SU-DHL-6 (cell line): ENCODE measurements around the gene ENOX1.

Experiments used
- H2AFZ ChIP-seq: fragments of 200-600 bp; sonication (generic); 2 replicates; pipeline ENCODE4 v1.6.1; 2014; ENCODE audit warnings: low read depth, mild to moderate bottlenecking, moderate library complexity, mixed read lengths, antibody characterized with exemption, low read length; ENCODE audit not compliant: severe bottlenecking
- H3F3A ChIP-seq: fragments of 200-600 bp; shearing (Covaris generic); 2 replicates; pipeline ENCODE4 v1.6.0; 2016; ENCODE audit warnings: antibody characterized with exemption, mild to moderate bottlenecking; ENCODE audit not compliant: insufficient read depth
- H3K27ac ChIP-seq: fragments of 200-600 bp; sonication (generic); 2 replicates; pipeline ENCODE4 v1.5.1; 2016; ENCODE audit warnings: low read depth, mild to moderate bottlenecking, low read length, moderate library complexity, mixed read lengths
- H3K27me3 ChIP-seq: fragments of 200-600 bp; sonication (generic), shearing (Covaris generic); 2 replicates; pipeline ENCODE4 v1.6.0; 2014; ENCODE audit warnings: mild to moderate bottlenecking, low read length
- H3K36me3 ChIP-seq: fragments of 200-600 bp; sonication (generic); 2 replicates; pipeline ENCODE4 v1.6.1; 2014; ENCODE audit warnings: mild to moderate bottlenecking, low read length, mixed read lengths
- H3K4me2 ChIP-seq: fragments of 300-600, 200-600 bp; shearing (Covaris generic), sonication (generic); 2 replicates; pipeline ENCODE4 v1.6.0; 2014; ENCODE audit warnings: low read length, low read depth, mild to moderate bottlenecking; ENCODE audit not compliant: poor library complexity, severe bottlenecking
- H3K4me3 ChIP-seq: fragments of 200-600 bp; sonication (generic); 2 replicates; pipeline ENCODE4 v1.5.1; 2014; ENCODE audit warnings: antibody characterized with exemption, low read length, mild to moderate bottlenecking, mixed read lengths; ENCODE audit not compliant: insufficient read depth, poor library complexity, severe bottlenecking
- H3K79me2 ChIP-seq: fragments of 200-600 bp; sonication (generic); 2 replicates; pipeline ENCODE4 v1.6.1; 2014; ENCODE audit warnings: mild to moderate bottlenecking, low read length, moderate library complexity; ENCODE audit not compliant: insufficient read depth
- H3K9ac ChIP-seq: fragments of 200-600 bp; sonication (generic); 2 replicates; pipeline ENCODE4 v1.7.0; 2014; ENCODE audit warnings: mild to moderate bottlenecking, low read length
- H3K9me2 ChIP-seq: fragments of 200-600 bp; sonication (generic); replicated peaks from 2 replicates; pipeline ENCODE4 v1.6.1; 2014; ENCODE audit warnings: low read length; ENCODE audit not compliant: insufficient read depth
- H3K9me3 ChIP-seq: fragments of 200-600 bp; sonication (generic); 2 replicates; pipeline ENCODE4 v1.6.1; 2014; ENCODE audit warnings: low read length, mixed read lengths; ENCODE audit not compliant: insufficient read depth
- H4K20me1 ChIP-seq: fragments of 200-600 bp; sonication (generic); 2 replicates; pipeline ENCODE4 v1.6.1; 2014; ENCODE audit warnings: low read depth, mild to moderate bottlenecking, antibody characterized with exemption, low read length, moderate library complexity, mixed read lengths
- EZH2phosphoT487 ChIP-seq: fragments of 200-600 bp; sonication (generic), shearing (Covaris generic); conservative IDR thresholded peaks from 2 replicates; pipeline ENCODE4 v1.6.1; 2018; ENCODE audit warnings: mild to moderate bottlenecking, antibody characterized with exemption, low read length, moderate library complexity, mixed read lengths
- TF ChIP-seq, protein P1 (sequence below): fragments of 200-600 bp; sonication (generic); IDR thresholded peaks from one replicate; pipeline ENCODE4 v1.5.1; 2017; ENCODE audit warnings: antibody characterized with exemption, mild to moderate bottlenecking, low read length, moderate library complexity; ENCODE audit not compliant: insufficient read depth, poor library complexity, severe bottlenecking

Gene ENOX1

DNA sequence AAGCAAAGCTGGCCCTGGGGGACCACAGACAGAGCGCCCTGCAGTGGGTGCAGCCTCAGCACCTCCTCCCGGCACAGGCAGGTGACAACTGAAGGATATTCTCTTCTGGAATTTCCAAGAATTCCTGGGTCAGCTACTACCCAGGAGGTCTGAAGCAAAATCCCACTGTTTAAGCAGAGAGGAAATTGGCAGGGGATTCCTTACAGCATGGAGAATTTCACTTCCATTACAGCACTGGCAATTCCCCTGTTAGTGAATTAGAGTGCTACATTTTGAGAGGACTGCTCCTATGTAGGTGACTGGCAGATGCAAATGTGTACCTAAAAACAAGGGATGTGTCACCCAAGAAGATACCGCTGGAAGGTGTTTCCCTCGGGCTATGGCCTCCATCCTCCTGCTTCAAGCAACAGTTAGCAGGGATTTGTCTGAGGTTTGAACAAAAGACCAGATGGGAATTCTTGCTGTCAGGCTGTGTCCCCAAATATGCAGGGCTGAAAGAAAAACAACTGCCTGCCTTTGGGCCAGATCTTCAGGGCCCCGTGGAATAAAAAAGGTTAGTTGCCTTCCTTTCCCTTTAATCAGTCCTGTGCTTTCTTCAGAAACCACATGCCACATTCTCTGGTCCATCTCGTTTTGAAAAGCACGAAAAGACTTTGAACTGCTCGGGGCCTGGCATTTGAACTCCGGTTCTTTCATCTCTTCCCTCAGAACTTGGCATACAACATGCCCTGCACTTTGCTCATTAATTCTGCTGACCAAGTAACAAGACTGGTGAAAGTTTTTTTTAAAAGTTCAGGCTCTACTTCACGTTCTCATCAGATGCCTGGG lies 466.9 kb downstream of the ENOX1 start:
- Histone ChIP-seq H3K36me3 (no peaks in the 10 kb centered on the region), H3K27ac (no peak overlapping the region), H3F3A (no peaks in the 10 kb centered on the region), H3K4me3 (no peak overlapping the region), H3K9me2 (no peaks in the 10 kb centered on the region), H3K27me3 (no peaks in the 10 kb centered on the region), H3K9me3 (no peaks in the 10 kb centered on the region), H3K9ac (no peak overlapping the region), H2AFZ (no peak overlapping the region), H3K79me2 (no peaks in the 10 kb centered on the region), H3K4me2 (no peak overlapping the region), H4K20me1 (no peaks in the 10 kb centered on the region)
- TF ChIP-seq EZH2phosphoT487: no peak
- TF ChIP-seq, protein P1, sequence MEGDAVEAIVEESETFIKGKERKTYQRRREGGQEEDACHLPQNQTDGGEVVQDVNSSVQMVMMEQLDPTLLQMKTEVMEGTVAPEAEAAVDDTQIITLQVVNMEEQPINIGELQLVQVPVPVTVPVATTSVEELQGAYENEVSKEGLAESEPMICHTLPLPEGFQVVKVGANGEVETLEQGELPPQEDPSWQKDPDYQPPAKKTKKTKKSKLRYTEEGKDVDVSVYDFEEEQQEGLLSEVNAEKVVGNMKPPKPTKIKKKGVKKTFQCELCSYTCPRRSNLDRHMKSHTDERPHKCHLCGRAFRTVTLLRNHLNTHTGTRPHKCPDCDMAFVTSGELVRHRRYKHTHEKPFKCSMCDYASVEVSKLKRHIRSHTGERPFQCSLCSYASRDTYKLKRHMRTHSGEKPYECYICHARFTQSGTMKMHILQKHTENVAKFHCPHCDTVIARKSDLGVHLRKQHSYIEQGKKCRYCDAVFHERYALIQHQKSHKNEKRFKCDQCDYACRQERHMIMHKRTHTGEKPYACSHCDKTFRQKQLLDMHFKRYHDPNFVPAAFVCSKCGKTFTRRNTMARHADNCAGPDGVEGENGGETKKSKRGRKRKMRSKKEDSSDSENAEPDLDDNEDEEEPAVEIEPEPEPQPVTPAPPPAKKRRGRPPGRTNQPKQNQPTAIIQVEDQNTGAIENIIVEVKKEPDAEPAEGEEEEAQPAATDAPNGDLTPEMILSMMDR: no peak

DNA sequence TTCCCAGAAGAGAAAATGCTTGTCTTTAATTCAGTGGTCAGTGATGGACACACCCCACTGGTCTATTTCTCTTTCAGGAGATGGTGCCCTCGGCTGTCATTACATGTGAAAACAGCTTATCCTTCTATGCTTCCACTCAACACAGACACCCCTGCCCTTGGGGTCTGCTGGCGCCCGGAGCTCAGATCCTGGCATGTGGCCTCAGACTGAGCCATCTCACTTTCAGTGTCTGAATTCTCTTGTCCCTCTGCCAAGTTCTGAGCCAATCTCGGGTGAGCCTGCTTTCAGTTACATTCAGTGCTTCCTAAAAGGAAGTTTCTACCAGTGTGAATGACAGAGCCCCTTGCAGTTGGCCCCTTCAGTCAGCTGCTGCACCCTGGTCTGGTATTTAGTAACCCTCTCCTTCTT lies 469.8 kb downstream of the ENOX1 start:
- no peak overlapping the region for H3K4me2 ChIP-seq
- no peak overlapping the region for H3K4me3 ChIP-seq
- no peaks in the 10 kb centered on the region for H3K27me3 ChIP-seq
- H3K9me2 ChIP-seq: no peaks in the 10 kb centered on the region
- no peaks in the 10 kb centered on the region for H4K20me1 ChIP-seq
- no peaks in the 10 kb centered on the region for H3K9me3 ChIP-seq
- no peak overlapping the region for H2AFZ ChIP-seq
- no peak overlapping the region for H3K9ac ChIP-seq
- H3K27ac ChIP-seq: no peak overlapping the region
- TF ChIP-seq, protein P1: no peak
- TF ChIP-seq EZH2phosphoT487: no peak
- H3K36me3 ChIP-seq: no peaks in the 10 kb centered on the region
- H3F3A ChIP-seq: no peaks in the 10 kb centered on the region
- no peaks in the 10 kb centered on the region for H3K79me2 ChIP-seq

- no peak for TF ChIP-seq EZH2phosphoT487
- TF ChIP-seq, protein P1: no peak
- no peak overlapping the region for H3K4me2 ChIP-seq
- no peaks in the 10 kb centered on the region for H3K9me3 ChIP-seq
- H3K27me3 ChIP-seq: no peaks in the 10 kb centered on the region
- H3F3A ChIP-seq: no peaks in the 10 kb centered on the region
- H3K27ac ChIP-seq: no peak overlapping the region
- H3K36me3 ChIP-seq: no peaks in the 10 kb centered on the region
- H3K79me2 ChIP-seq: no peaks in the 10 kb centered on the region
- H3K4me3 ChIP-seq: no peak overlapping the region
- no peak overlapping the region for H2AFZ ChIP-seq
- no peaks in the 10 kb centered on the region for H3K9me2 ChIP-seq
- H4K20me1 ChIP-seq: no peaks in the 10 kb centered on the region
- H3K9ac ChIP-seq: no peak overlapping the region
Measured at GRCh38 chr13:43316281-43316680, 470.5 kb downstream of the ENOX1 start.
